Stimulated activated CD4-positive, alpha-beta T cell treated with anti-CD3 and anti-CD28 coated beads, Interleukin-1b, Interleukin-23, amount 100 ng/mL, for 4 hours (primary cell): ENCODE measurements around the gene QRICH1.
A peak's percentile ranks its signal among the peaks of the same experiment; 100 is the strongest.
"Not testable (repeated sequence)": the region's sequence is repeated elsewhere in the genome, so short reads cannot be mapped to it uniquely, and the experiment has no call there.

Source experiments
- DNase-seq, 2 donors: peaks; one replicate each; pipeline ENCODE4 v3.0.0-alpha.2; 2020; ENCODE audit warnings: low read depth in 2 of 2

QRICH1 gene

DNA sequence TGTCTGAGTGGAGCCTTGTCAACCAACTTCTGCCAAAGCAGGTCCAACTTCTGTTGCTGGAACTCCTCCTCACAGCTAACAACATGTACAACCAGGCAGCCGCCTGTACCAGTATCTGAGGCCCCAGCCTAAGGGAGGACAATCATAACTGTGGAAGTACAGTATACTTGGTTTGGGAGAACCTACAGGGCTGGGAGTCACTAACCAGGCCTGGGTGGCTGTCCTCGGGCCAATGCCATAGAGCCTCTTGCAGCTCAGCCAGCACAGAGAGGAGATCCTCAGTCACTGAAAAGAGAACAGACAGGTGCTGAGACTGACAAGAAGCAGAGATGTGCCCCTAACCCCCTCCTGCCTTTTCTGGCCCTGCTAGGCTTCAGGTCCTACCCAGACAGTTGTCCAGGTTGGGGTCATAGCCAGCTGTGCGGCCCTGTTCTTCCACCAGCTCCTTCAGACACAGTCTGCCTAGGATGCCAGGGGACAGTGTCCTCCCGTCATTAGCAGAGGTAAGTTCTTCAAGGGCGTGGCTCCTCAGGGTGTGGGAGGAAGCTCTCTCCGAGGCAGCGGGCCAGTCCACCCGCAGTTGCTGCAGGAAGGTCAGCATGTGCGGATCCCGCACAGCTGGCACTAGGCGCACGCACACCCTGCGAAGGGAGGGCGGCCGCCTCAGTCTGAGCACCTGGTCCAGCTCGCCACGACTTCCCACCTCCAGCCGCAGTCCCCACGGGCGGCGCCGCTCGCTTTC, 76.5 kb downstream of the QRICH1 start:
- DNase-seq: no peak

DNA sequence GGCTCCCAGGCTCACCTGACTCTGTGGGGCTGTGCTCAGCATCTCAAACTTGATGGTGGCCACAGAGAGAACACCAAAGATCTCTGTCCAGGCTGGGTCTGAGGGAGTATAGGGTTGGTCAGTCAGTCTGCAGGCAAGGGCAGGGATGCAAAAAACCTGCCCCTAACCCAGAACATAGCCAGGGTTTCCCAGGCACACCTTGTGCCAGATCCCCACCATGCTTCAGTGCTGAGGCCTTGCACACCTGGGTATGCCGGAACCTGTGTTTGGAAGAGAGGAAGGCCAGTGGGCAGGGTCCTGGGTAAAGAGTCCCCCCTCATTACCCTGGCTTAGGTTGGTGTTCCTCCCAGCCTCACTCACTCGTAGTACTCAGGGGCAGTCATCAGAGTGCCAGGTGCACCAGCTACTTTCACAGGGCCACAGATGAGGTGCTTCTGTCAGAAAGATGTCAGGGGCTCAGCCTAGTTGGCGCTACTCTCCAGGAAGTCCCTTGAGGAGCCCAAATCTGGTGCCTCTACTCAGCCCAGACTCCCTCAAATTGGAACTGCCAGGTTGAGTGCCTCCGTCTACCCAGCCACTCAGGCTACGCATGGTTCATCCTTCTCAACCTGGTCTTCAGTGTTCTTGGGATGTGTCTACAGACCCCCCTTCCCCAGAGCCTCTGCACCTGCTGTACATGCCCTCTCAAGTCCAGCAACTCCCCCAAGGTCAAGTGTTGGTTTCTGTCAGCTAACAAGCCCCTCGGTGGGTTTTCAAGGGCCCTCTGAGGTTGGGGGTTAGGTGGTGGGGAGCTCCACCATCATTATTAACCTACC, 77.2 kb downstream of the QRICH1 start:
- no peak for DNase-seq

DNA sequence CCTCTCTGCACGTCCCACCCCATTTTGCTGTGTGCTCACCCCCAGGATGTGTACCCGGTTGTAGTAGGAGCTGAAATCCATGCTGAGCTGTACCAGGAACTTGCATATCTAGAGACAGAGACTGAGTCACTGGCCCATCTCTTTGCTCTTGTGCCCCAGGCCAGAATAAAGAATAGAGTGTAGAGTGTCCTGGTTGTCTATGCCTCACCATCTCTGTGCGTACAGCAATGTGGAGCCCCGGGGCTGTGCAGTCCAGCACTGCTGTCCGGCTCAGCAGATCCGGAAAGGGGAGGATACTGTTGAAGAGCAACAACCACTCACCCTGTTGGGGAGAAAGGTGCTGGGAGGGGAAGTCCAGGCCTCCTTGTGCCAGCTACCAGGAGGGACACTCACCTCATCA, 78.1 kb downstream of the QRICH1 start:
- DNase-seq: no peak

DNA sequence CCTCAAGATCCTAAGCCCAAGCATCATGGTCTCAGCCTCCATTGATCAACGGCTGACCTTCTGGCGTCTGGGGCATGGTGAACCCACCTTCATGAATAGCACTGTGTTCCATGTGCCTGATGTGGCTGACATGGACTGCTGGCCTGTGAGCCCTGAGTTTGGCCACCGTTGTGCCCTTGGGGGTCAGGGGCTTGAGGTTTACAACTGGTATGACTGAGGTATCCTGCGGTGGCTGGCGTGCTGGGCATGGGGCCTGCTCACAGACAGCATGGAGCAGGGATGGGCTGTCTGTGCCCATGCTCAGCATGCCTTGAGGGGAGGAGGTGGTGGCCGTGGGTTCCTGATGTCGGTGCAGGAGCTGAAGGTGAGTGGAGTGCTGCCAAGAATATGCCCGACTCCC, 78.8 kb downstream of the QRICH1 start:
- no peak for DNase-seq

DNA sequence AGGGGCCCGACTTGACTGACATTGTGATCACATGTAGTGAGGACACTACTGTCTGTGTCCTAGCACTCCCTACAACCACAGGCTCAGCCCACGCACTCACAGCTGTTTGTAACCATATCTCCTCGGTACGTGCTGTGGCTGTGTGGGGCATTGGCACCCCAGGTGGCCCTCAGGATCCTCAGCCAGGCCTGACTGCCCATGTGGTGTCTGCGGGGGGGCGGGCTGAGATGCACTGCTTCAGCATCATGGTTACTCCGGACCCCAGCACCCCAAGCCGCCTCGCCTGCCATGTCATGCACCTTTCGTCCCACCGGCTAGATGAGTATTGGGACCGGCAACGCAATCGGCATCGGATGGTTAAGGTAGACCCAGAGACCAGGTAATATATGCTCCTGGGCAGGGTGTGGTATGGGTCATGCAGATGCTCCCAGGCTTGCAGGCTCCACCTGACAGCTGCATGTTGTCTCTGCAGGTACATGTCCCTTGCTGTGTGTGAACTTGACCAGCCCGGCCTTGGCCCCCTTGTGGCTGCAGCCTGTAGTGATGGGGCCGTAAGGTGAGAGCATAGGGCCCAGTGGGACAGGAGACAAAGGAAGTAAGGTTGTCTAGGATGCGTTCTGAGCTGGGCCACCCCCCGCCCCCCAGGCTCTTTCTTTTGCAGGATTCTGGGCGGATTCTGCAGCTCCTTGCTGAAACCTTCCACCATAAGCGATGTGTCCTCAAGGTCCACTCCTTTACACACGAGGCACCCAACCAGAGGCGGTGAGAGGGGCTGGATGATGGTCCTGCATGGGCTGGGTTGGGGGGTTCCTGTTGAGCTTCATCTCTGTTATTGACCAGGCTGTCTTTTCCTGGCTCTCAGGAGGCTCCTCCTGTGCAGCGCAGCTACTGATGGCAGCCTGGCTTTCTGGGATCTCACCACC, 79.9 kb downstream of the QRICH1 start:
- no peak for DNase-seq

DNA sequence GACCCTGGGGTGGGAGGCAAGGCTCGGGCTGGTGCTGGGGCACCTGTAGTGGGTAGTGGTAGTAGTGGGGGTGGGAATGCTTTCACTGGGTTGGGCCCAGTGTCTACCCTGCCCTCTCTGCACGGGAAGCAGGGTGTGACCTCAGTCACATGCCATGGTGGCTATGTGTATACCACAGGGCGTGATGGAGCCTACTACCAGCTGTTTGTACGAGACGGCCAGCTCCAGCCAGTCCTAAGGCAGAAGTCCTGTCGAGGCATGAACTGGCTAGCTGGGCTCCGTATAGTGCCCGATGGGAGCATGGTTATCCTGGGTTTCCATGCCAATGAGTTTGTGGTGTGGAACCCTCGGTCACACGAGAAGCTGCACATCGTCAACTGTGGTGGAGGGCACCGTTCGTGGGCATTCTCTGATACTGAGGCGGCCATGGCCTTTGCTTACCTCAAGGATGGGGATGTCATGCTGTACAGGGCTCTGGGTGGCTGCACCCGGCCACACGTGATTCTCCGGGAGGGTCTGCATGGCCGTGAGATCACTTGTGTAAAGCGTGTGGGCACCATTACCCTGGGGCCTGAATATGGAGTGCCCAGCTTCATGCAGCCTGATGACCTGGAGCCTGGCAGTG, 80.6 kb downstream of the QRICH1 start:
- DNase-seq: no peak

DNA sequence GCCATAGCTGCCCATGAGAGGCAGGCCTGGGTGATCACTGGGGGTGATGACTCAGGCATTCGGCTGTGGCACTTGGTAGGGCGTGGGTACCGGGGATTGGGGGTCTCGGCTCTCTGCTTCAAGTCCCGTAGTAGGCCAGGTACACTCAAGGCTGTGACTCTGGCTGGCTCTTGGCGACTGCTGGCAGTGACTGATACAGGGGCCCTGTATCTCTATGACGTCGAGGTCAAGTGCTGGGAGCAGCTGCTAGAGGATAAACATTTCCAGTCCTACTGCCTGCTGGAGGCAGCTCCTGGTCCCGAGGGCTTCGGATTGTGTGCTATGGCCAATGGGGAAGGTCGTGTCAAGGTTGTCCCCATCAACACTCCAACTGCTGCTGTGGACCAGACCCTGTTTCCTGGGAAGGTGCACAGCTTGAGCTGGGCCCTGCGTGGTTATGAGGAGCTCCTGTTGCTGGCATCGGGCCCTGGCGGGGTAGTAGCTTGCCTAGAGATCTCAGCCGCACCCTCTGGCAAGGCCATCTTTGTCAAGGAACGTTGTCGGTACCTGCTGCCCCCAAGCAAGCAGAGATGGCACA, 81.3 kb downstream of the QRICH1 start:
- DNase-seq: no peak

DNA sequence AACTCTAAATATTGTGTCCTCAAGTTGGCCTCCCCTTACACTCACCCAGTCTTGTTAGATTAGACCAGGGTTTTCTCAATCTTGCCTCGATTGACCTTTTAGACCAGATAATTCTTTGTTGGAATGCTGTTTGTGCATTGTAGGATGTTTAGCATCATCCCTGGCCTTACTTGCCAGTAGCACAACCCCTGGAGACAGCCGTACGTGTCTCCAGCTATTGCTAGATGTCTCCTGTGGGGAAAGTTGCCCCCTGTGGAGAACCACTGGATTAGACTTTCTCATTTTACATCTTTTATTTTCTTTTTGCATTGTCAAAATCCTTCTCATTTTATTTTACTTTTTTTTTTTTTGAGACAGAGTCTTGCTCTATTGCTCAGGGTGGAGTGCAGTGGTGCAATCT, 84.5 kb downstream of the QRICH1 start:
- no peak for DNase-seq

DNA sequence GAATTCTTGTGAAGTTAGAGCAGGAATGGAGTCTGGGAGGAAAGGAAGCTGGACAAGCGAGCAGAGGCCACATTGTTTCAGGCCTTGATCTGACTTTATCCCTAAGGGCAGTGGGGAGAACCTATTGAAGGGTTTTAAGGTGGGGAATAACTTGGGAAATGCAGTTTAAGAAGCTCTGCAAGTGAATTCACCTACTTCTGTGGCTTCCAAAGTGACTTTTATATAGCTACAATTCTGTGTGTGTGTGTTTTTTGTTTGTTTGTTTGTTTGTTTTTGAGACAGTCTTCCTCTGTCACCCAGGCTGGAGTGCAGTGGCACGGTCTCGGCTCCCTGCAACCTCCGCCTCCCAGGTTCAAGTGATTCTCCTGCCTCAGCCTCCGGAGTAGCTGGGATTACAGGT, 85.2 kb downstream of the QRICH1 start:
- not testable (repeated sequence) for DNase-seq

DNA sequence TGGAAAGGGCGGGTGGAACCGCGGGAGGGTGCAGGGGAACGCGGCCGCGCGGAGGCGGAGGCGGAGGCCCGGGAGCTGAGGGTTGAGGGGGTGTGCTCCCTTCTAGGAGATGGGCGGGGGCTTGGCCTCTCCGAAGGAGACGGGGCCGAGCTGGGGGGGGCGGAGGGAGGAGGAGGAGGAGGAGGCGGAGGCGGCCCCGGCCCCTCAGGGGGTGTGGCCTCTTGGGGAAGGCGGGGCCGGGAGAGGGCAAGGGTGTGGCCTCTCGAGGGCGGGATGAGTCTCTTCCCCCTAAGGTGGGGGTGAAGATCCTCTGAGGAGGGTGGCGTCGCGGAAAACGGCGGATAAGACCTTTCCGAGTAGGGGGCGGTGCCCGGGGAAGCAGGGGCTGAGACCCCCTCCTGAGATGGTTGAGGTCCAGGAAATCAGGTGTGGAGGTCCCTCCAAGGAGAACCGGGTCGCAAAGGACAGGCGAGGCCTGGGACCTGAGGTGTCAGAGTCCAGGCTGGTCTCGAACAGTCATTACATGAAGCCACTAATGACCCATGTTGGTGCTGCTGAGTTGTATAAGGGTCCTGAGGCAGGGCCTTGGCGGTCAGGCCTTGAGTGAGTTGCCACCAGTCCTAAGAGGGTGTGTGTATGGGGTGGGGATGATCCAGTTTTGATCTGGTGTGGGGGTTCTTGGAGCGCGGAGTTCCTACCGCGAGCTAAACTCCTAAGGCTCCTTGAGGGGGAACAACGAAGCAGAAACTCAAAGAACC, 85.9 kb downstream of the QRICH1 start:
- DNase-seq: peak; percentile 87 to 91

DNA sequence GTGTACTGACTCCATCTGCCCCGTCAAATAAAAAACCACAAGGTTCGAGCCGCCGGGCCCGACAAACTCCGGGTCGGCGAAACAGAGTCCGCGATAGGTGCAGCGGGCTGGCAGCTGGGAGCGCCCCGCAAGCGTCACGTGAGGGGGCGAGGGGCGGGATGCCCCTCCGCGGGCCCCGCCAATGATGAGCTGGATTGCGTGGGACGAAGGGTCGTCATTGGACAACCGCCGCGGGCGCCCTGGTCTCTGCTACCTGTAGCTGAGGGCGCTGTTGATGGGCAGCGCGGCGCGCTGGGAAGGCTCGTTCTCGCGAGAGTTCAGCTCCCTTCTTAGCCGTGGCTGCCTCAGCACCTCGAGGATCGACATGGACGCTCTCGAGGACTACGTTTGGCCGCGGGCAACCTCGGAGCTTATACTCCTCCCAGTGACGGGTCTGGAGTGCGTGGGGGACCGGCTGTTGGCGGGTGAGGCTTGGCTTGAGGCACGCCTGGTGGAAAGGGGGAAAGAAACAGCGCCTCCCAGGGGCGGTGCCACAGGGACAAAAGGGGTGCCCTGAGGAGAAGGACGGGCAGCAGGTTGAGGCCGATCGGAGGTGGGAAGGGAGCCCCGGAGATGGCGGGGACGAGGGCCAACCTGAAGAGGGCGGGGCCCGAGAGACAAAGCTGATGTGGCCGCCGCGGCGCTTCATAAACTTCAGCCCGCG, 86.7 kb downstream of the QRICH1 start, which contains the start of gene WDR6:
Gene WDR6, plus strand, starts transcription at position 324 of the 703 bp plus-strand sequence. Its CDS starts 41 bp downstream, at position 365.
- DNase-seq: peak; percentile 91 to 92

DNA sequence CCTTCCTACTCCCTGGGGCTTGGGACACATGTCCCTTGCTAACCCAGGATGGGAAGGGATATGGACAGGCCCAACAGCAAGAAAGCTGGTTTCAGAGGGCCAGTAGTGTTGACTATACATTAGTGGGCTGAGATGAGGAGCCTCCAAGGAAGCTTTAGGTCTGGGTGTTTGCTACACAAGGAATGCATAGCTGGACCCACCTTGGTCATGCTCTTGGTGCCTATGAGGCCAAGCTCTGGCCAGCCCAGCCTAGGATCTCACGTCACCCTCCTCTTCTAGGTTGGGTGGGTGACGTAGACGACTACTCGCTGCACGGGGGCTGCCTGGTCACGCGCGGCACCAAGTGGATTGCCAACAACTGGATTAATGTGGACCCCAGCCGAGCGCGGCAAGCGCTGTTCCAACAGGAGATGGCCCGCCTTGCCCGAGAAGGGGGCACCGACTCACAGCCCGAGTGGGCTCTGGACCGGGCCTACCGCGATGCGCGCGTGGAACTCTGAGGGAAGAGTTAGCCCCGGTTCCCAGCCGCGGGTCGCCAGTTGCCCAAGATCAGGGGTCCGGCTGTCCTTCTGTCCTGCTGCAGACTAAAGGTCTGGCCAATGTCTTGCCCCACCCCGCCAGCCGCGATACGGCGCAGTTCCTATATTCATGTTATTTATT, 87.3 kb downstream of the QRICH1 start:
- DNase-seq: no peak

DNA sequence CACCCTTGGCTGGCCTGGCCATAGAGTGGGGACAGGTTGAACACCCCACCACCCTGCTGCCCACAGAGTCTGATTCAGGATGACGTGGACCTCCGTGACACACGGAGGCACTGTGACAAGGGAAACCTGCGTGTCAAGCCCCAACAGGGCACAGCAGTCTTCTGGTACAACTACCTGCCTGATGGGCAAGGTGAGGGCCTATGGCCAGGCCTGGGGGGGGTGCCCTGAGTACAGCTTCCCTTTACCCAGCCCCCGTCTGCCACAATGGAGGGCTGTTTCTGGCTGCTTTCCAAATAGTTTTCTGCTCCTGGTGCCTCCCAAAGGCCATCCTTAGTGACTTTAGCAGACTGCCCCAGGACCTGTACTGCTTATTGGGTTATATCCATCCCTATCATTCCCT, 87.9 kb downstream of the QRICH1 start:
- DNase-seq: no peak

DNA sequence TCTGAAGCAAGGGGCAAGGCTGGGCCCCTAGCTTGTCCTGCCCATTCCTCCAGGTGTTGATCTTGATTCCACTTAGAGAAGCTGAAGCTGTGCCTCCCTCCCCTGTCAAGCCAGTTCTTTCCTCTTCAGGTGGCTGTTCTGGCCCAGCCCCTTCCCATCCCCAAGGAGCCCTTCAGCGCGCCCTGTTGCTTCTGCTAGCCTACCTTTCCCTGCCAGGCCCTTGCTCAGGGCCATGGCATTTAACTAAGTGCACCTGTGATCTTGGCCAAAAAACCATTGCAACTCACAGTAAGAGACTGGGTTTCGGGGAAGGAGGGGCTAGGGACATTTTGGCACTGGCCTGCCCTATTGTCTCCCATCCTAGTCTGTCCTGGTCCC, 88.6 kb downstream of the QRICH1 start:
- DNase-seq: no peak

DNA sequence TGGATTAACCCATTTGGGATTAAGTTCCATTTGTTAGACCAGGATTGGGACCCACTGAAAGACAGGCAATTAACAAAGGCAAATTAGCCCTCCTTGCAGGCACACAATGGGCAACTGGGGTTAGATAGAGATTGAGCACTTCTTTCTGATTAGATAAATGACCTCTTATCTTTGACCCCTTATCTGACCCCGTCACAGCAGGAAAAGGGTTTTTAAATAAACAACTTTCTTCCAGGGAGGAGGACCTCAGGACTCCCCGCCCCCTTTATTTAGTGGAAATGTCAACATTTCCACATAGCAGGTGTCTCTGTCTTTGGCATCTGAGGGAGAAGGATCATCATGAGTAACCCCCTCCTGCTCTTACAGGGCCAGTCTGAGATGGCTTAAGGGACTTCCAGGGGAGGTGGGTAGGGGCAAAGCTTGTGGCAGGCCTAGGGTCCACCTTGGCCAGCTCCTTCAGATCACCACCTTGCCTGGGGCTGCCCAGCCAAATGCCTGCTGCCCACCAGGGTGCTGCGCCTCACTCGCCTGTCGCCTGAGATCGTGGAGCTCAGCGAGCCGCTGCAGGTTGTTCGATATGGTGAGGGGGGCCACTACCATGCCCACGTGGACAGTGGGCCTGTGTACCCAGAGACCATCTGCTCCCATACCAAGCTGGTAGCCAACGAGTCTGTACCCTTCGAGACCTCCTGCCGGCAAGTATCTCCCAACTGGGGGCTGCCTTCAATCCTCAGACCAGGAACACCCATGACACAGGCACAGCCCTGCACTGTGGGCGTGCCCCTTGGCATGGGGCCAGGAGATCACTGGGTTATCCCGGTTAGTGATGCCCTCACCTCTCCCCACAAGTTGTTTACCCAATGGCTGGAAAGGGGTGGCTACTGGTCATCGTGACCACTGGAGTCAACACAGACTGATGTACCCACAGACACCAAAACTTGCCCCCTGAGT, 89.2 kb downstream of the QRICH1 start:
- no peak for DNase-seq

DNA sequence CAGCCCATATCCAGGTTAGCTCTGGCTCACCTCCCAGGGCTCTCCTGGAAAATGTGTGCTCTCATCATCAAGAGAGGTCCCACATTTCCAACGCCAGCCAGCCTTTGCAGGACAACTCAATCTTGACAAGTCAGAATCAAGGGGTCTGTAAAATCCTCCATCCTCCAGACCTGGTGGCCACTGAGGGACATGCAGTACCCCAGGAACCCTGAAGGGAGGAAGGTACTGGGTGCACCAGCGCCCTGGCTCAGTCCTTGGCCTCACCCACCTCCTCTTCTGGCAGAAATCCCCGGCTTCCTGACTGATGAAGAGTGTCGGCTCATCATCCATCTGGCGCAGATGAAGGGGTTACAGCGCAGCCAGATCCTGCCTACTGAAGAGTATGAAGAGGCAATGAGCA, 92.7 kb downstream of the QRICH1 start:
- DNase-seq: no peak

DNA sequence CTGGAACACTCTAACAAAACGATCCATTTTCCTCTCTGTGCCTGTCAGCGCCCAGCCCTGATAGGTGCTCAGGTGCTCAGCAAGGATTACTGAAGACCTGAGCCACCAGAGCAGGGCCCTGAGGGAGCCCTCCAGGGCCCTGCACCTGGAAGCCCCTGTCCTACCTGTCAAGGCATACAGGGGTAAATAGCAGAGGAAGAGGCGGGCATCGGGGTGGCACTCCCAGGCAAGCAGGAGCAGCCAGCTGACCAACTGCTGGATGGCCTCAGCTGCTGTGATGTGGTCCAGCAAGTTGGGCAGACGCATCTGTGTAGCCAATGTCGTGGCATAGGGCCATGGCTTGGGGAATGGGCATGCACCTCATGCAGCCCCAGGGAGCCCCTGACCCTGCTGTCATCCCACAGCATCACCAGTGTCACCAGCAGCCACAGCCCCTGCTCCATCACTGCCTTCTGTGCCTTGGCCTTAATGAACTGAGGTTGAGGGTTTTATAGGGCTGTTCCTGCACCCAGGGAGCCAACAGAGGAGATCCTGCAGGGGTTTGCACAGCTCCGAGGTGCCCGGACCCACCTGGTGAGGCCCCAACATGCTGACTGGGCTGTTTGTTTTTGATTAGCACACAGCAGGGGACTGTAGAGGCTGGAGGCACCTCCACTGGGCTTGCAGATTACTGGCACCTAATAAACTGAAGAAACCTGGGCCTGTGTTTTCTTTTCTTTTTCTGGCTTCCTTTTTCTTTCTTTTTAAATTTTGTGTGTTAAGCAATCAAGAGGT, 94.6 kb downstream of the QRICH1 start:
- DNase-seq: no peak
